ENCODE results near the gene DGKB. TPM values are rescaled to one million over a fixed set of nuclear protein-coding genes. Genes with fewer than 3 reads are reported as not detected.
"Not testable (repeated sequence)": the region's sequence is repeated elsewhere in the genome, so short reads cannot be mapped to it uniquely, and the experiment has no call there.

The DGKB gene
- total RNA-seq, 1 donor from 2014 or later: 0.99 TPM

DNA sequence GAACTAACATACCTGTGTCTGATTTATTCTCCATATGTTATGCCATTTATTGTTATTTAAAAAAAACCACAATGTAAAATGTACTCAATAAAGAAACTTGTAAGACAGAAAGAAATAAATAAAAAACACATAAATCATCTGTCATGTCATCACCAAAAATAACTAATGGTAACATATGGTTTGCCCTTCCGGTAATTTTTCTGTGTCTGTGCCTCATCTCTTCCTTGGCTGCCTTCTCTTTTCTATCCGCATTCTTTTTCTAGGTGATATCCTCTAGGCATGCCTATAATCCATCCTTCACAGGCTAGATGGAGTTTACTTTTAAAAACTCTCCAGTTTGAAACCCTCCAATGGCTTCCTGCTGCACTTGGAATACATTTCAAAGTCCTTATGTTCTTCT is 609.1 kb downstream of the DGKB start:
- no peak for DNase-seq (ENCODE audit: low spot score)

- DNase-seq (ENCODE audit: low spot score): no peak
Observed at GRCh38 chr7:14292737-14293136, 609.8 kb downstream of the DGKB start.

GRCh38 chr7:14289957-14290356 is 612.6 kb downstream of the DGKB start:
- DNase-seq (ENCODE audit: low spot score): no peak

GRCh38 chr7:14288701-14289100 is 613.9 kb downstream of the DGKB start:
- DNase-seq (ENCODE audit: low spot score): no peak

GRCh38 chr7:14287398-14287797 is 615.2 kb downstream of the DGKB start:
- no peak for DNase-seq (ENCODE audit: low spot score)

- DNase-seq (ENCODE audit: low spot score): no peak
Observed at GRCh38 chr7:14286036-14286435, 616.5 kb downstream of the DGKB start.

GRCh38 chr7:14279065-14279871 is 623.3 kb downstream of the DGKB start:
- DNase-seq (ENCODE audit: low spot score): not testable (repeated sequence)

- no peak for DNase-seq (ENCODE audit: low spot score)
Observed at GRCh38 chr7:14275356-14275755, 627.2 kb downstream of the DGKB start.

DNA sequence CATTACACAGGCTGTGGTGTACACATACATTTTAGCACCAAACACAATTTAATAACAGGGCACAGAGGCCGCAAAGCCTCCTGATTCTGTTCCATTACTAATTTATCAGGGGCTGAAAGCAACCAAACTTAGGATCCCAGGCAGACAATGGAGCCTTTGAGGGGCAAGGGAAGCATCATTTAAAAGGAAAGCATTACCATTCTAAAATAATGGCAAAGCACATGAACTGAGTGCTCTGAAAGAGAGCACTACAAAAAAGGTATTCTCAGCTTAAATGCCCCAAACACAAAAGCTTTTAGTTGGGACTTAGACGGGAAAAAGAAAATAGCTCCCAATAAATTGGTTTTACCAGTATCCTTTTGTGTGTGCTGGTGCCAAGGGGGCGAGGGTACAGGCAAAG is 631.1 kb downstream of the DGKB start:
- no peak for DNase-seq (ENCODE audit: low spot score)

- no peak for DNase-seq (ENCODE audit: low spot score)
Observed at GRCh38 chr7:14270099-14270498, 632.5 kb downstream of the DGKB start.

DNA sequence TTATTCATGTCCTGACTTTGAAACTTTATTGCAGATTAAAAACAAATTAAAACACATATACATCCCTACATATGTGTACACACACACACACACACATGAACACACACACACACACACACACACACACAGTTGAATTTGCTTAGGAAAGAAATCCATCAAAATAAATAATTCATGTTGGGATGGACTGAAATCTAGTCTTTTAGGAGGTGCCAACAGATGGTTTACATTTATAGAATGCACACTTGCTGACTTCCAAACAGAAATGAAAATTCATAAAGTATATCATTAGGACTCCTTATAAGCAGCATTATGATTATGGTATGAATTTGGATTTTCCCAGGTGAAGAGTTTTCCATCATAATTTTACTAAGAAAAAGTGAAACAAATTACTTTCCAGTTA is 642.5 kb downstream of the DGKB start:
- no peak for DNase-seq (ENCODE audit: low spot score)

DNA sequence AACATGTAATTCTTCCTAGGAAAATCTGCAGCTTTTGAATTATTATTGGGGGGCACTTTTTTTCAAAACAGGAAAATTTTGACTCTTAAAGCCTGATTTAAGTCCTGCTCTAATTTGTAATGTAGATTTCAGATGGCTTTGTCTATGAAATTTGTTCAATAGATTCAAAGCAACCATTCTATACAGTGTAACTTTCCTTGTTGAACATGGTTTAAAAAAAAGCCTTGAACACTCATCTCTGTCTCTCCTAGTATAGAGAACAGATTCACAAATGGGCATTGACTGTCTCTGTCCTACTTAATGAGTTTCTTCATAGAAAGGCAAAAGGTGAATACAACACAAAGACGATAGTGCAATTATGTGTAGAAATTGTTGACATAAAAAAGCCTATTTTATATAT is 643.7 kb downstream of the DGKB start:
- DNase-seq (ENCODE audit: low spot score): no peak

GRCh38 chr7:14258441-14258840 is 644.1 kb downstream of the DGKB start:
- DNase-seq (ENCODE audit: low spot score): no peak

GRCh38 chr7:14252458-14252857 is 650.1 kb downstream of the DGKB start:
- no peak for DNase-seq (ENCODE audit: low spot score)

- no peak for DNase-seq (ENCODE audit: low spot score)
Observed at GRCh38 chr7:14242175-14242574, 660.4 kb downstream of the DGKB start.

GRCh38 chr7:14236834-14237233 is 665.7 kb downstream of the DGKB start:
- no peak for DNase-seq (ENCODE audit: low spot score)

- no peak for DNase-seq (ENCODE audit: low spot score)
Observed at GRCh38 chr7:14235056-14235455, 667.5 kb downstream of the DGKB start.

- no peak for DNase-seq (ENCODE audit: low spot score)
Observed at GRCh38 chr7:14233868-14234369, 668.6 kb downstream of the DGKB start.

- DNase-seq (ENCODE audit: low spot score): no peak
Observed at GRCh38 chr7:14233076-14233867, 669.3 kb downstream of the DGKB start.

- DNase-seq (ENCODE audit: low spot score): no peak
Observed at GRCh38 chr7:14229047-14229446, 673.5 kb downstream of the DGKB start.

GRCh38 chr7:14228341-14228740 is 674.2 kb downstream of the DGKB start:
- no peak for DNase-seq (ENCODE audit: low spot score)

GRCh38 chr7:14226126-14226525 is 676.4 kb downstream of the DGKB start:
- DNase-seq (ENCODE audit: low spot score): no peak

DNA sequence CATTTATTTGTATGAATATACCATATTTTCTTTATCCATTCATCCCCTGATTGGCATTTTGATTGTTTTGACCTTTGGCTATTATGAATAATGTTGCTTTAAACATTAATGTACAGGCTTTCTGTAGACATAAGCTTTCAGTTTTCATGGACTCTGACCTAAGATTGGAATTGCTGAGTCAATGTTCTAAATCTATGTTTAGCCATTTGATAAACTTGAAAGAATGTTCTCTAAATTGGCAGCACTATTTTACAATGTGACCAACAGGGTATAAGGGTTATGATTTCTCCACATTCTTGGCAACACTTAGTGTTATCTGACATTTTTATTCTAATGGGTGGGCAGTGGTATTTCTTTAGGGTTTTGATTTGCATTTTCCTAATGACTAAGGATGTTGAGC is 683.4 kb downstream of the DGKB start:
- DNase-seq (ENCODE audit: low spot score): no peak
